GM18499 (cell line): ENCODE results near the gene RELCH.

Source experiments
- ATAC-seq: cut with Tn5 transposase; IDR thresholded peaks from one replicate; pipeline ENCODE4 v1.9.1; 2021; ENCODE audit warnings: moderate number of reproducible peaks; ENCODE audit not compliant: insufficient read depth, unreplicated experiment

Gene RELCH

GRCh38 chr18:62334120-62334519 lies 147.1 kb downstream of the RELCH start:
- ATAC-seq: no peak

GRCh38 chr18:62335494-62335893 lies 148.4 kb downstream of the RELCH start:
- no peak for ATAC-seq

GRCh38 chr18:62336618-62337017 lies 149.6 kb downstream of the RELCH start:
- no peak for ATAC-seq

GRCh38 chr18:62337336-62337735 lies 150.3 kb downstream of the RELCH start:
- no peak for ATAC-seq

- no peak for ATAC-seq
These were observed 151.5 kb downstream of the RELCH start for GRCh38 chr18:62338446-62339105.

- no peak for ATAC-seq
These were observed 152.3 kb downstream of the RELCH start for GRCh38 chr18:62339106-62339988.

- ATAC-seq: no peak
These were observed 153.9 kb downstream of the RELCH start for GRCh38 chr18:62340996-62341395.

GRCh38 chr18:62341473-62341872 lies 154.4 kb downstream of the RELCH start:
- ATAC-seq: no peak

- no peak for ATAC-seq
These were observed 155.8 kb downstream of the RELCH start for GRCh38 chr18:62342884-62343283.

GRCh38 chr18:62343316-62343715 lies 156.3 kb downstream of the RELCH start:
- no peak for ATAC-seq

GRCh38 chr18:62345909-62346308 lies 158.9 kb downstream of the RELCH start:
- ATAC-seq: no peak

GRCh38 chr18:62346333-62347088 lies 159.5 kb downstream of the RELCH start:
- ATAC-seq: no peak

GRCh38 chr18:62347089-62347506 lies 160.0 kb downstream of the RELCH start:
- no peak for ATAC-seq

- no peak for ATAC-seq
These were observed 161.4 kb downstream of the RELCH start for GRCh38 chr18:62348474-62348873.

GRCh38 chr18:62353170-62353569 lies 166.1 kb downstream of the RELCH start:
- ATAC-seq: no peak

- ATAC-seq: no peak
These were observed 167.1 kb downstream of the RELCH start for GRCh38 chr18:62354151-62354550.

- no peak for ATAC-seq
These were observed 170.1 kb downstream of the RELCH start for GRCh38 chr18:62357079-62357719.
